Hematopoietic multipotent progenitor cell treated with erythropoietin and hydrocortisone succinate and interleukin-3 and kit ligand, for 8 days (in vitro differentiated cells): ENCODE data around the gene NCK1.

Experiments used
- DNase-seq: peaks from one replicate; pipeline ENCODE4 v3.0.0-alpha.2; 2015

NCK1 gene

GRCh38 chr3:136989781-136990524, 127.9 kb downstream of the NCK1 start:
- DNase-seq: no peak

- DNase-seq: no peak
Observed at GRCh38 chr3:136990826-136991225, 128.8 kb downstream of the NCK1 start.

- DNase-seq: no peak
Observed at GRCh38 chr3:136992115-136992514, 130.1 kb downstream of the NCK1 start.

GRCh38 chr3:136994772-136995516, 132.9 kb downstream of the NCK1 start:
- peak; percentile 66 for DNase-seq

- DNase-seq: no peak
Observed at GRCh38 chr3:136995652-136996051, 133.6 kb downstream of the NCK1 start.
